ENCODE results near the gene ACTR6. TPM values are rescaled to one million over a fixed set of nuclear protein-coding genes. Genes with fewer than 3 reads are reported as not detected.

Gene ACTR6
- total and polyA plus RNA-seq, 9 of the 15 experiments (the other 6 are each of a cell fraction or from before 2014, with no cell fraction given), result 26.1 to 109 (median 70.9) TPM

- TF ChIP-seq ZBTB2 (IDR thresholded peaks at IDR 0.05) (no peak; the same call in 1 of the 2 replicates), NR1H2 (CRISPR knock-in tag; IDR thresholded peaks at IDR 0.05) (peak; percentile 75; the same call in 1 of the 2 replicates), HSF4 (CRISPR knock-in tag; IDR thresholded peaks at IDR 0.05; ENCODE audit: borderline replicate concordance) (no peak), ZNF586 (CRISPR knock-in tag; conservative IDR thresholded peaks at IDR 0.05) (no peak), MECOM (CRISPR knock-in tag; IDR thresholded peaks at IDR 0.05) (no peak), ZNF76 (CRISPR knock-in tag; IDR thresholded peaks at IDR 0.05; ENCODE audit: borderline replicate concordance) (no peak), PHF21A (IDR thresholded peaks at IDR 0.05; ENCODE audit: borderline replicate concordance, low read depth) (no peak), HMG20A (CRISPR knock-in tag; conservative IDR thresholded peaks at IDR 0.05) (no peak), PML (IDR thresholded peaks at IDR 0.05; ENCODE audit: low read length) (peak; percentile 73; the same call in 1 of the 2 replicates), NCOA4 (IDR thresholded peaks at IDR 0.05; ENCODE audit: partially characterized antibody) (no peak), TAF7 (tag; IDR thresholded peaks at IDR 0.05) (peak; percentile 41; the same call in 1 of the 2 replicates), FUS (optimal IDR thresholded peaks at IDR 0.05; ENCODE audit: low read depth, low read length) (no peak), SIN3B (IDR thresholded peaks at IDR 0.05; ENCODE audit: low read depth) (no peak), SRF (CRISPR knock-in tag; IDR thresholded peaks at IDR 0.05) (no peak), SIX5 (IDR thresholded peaks at IDR 0.05; ENCODE audit: borderline replicate concordance in 1 of 2, insufficient read depth in 1 of 2, low read depth in 1 of 2, low read length in 2 of 2) (peak in 1 of 2 experiments; percentile 21; a peak in 1 of 4 replicates), TBL1XR1 (IDR thresholded peaks at IDR 0.05; ENCODE audit: low read length in 2 of 2) (peak in 1 of 2 experiments; percentile 44; a peak in 2 of 4 replicates), SNRNP70 (optimal IDR thresholded peaks at IDR 0.05; ENCODE audit: low read depth, low read length) (no peak), VEZF1 (CRISPR knock-in tag; IDR thresholded peaks at IDR 0.05) (no peak), MED1 (CRISPR knock-in tag; IDR thresholded peaks at IDR 0.05; ENCODE audit: borderline replicate concordance) (no peak), ZNF384 (IDR thresholded peaks at IDR 0.05; ENCODE audit: low read depth, low read length) (no peak), MCM3 (IDR thresholded peaks at IDR 0.05) (no peak), SRSF1 (IDR thresholded peaks at IDR 0.05; ENCODE audit: low read depth, low read length) (no peak), ZNF551 (CRISPR knock-in tag; IDR thresholded peaks at IDR 0.05) (no peak), ZNF197 (CRISPR knock-in tag; IDR thresholded peaks at IDR 0.05; ENCODE audit: low read depth) (no peak)
- TF ChIP-seq, protein P1, sequence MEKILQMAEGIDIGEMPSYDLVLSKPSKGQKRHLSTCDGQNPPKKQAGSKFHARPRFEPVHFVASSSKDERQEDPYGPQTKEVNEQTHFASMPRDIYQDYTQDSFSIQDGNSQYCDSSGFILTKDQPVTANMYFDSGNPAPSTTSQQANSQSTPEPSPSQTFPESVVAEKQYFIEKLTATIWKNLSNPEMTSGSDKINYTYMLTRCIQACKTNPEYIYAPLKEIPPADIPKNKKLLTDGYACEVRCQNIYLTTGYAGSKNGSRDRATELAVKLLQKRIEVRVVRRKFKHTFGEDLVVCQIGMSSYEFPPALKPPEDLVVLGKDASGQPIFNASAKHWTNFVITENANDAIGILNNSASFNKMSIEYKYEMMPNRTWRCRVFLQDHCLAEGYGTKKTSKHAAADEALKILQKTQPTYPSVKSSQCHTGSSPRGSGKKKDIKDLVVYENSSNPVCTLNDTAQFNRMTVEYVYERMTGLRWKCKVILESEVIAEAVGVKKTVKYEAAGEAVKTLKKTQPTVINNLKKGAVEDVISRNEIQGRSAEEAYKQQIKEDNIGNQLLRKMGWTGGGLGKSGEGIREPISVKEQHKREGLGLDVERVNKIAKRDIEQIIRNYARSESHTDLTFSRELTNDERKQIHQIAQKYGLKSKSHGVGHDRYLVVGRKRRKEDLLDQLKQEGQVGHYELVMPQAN (IDR thresholded peaks at IDR 0.05; ENCODE audit: borderline replicate concordance), result peak; percentile 99
Observed at GRCh38 chr12:100200463-100201181, at the start of gene ACTR6 (continued).

All from K562 (cell line).